K562 (cell line): ENCODE results near the gene SORBS2. TPM values are rescaled to one million over a fixed set of nuclear protein-coding genes. Genes with fewer than 3 reads are reported as not detected.

Source experiments
- ADNP ChIP-seq: fragments of 200-800 bp; sonication (Bioruptor generic); IDR thresholded peaks from 2 replicates; pipeline ENCODE4 v1.6.1; 2016; ENCODE audit warnings: missing genetic modification characterization, missing compliant biosample characterization
- CBX1 ChIP-seq: sonication (generic); IDR thresholded peaks from 2 replicates; pipeline ENCODE4 v1.6.1; 2016; ENCODE audit warnings: antibody characterized with exemption, low read depth, mild to moderate bottlenecking
- CREM ChIP-seq: IDR thresholded peaks from 2 replicates; pipeline ENCODE4 v1.6.1; 2014; ENCODE audit warnings: antibody characterized with exemption, low read depth
- EP400 ChIP-seq: fragments of 450-650 bp; IDR thresholded peaks from 2 replicates; pipeline ENCODE4 v1.6.1; 2017; ENCODE audit warnings: antibody characterized with exemption, mild to moderate bottlenecking, moderate library complexity
- HMGXB4 ChIP-seq: sonication (generic); formaldehyde crosslinking; IDR thresholded peaks from 2 replicates; pipeline ENCODE4 v1.8.1; 2023; ENCODE audit warnings: mild to moderate bottlenecking, missing genetic modification reagents
- MGA ChIP-seq: fragments of 450-650 bp; IDR thresholded peaks from 2 replicates; pipeline ENCODE4 v1.6.1; 2016; ENCODE audit warnings: mild to moderate bottlenecking, moderate library complexity
- PHB ChIP-seq: fragments of 250-450 bp; sonication (Bioruptor Pico); IDR thresholded peaks from 2 replicates; pipeline ENCODE4 v1.5.0; 2021
- POLR2A ChIP-seq: fragments of 450-650 bp; conservative IDR thresholded peaks from 2 replicates; pipeline ENCODE4 v1.6.1; 2016
- RBFOX2 ChIP-seq: fragments of 200-400 bp; formaldehyde crosslinking; IDR thresholded peaks from 2 replicates; pipeline ENCODE4 v1.6.1; 2017; ENCODE audit warnings: low read depth, mild to moderate bottlenecking, low read length, moderate library complexity
- RBM25 ChIP-seq: fragments of 200-400 bp; formaldehyde crosslinking; IDR thresholded peaks from 2 replicates; pipeline ENCODE4 v1.6.1; 2018; ENCODE audit warnings: low read length, low read depth, moderate library complexity; ENCODE audit not compliant: severe bottlenecking
- SRF ChIP-seq, 2 experiments: fragments of 250-450, 450-650 bp in 1 of 2; sonication (Bioruptor Pico) in 1 of 2; sonication (generic) in 1 of 2; formaldehyde crosslinking; IDR thresholded peaks; 2 replicates each; pipeline versions ENCODE4 v1.5.0 to v1.5.1; 2020 to 2022; ENCODE audit warnings: mild to moderate bottlenecking in 1 of 2, missing genetic modification reagents in 1 of 2
- TBP ChIP-seq: optimal IDR thresholded peaks from 2 replicates; pipeline ENCODE3; 2011; ENCODE audit warnings: low read depth, low read length, improper control_type of control experiment
- TOE1 ChIP-seq, 2 experiments: fragments of 450-650 bp in 1 of 2; sonication (generic) in 1 of 2; formaldehyde crosslinking in 1 of 2; IDR thresholded peaks; 2 replicates each; pipeline versions ENCODE4 v1.7.1 to v1.8.0; 2016 to 2022; ENCODE audit warnings: borderline replicate concordance in 2 of 2, mild to moderate bottlenecking in 2 of 2, antibody characterized with exemption in 1 of 2, inconsistent platforms in 1 of 2, low read depth in 1 of 2, missing genetic modification reagents in 1 of 2, moderate library complexity in 1 of 2
- TSC22D4 ChIP-seq: fragments of 450-650 bp; IDR thresholded peaks from 2 replicates; pipeline ENCODE4 v1.6.1; 2016; ENCODE audit warnings: missing genetic modification characterization, missing biosample characterization, control low read depth
- ZFPM2 ChIP-seq: fragments of 250-450 bp; sonication (Bioruptor Pico); IDR thresholded peaks from 2 replicates; pipeline ENCODE4 v1.5.1; 2022; ENCODE audit warnings: mild to moderate bottlenecking
- ZNF121 ChIP-seq: sonication (generic); formaldehyde crosslinking; conservative IDR thresholded peaks from 2 replicates; pipeline ENCODE4 v1.8.0; 2022; ENCODE audit warnings: missing genetic modification reagents
- polyA plus RNA-seq, 8 experiments: library from polyadenylated mRNA; depleted of rRNA in 4 of 8; stranded (reverse) in 5 of 8; unstranded in 3 of 8; fragments of >200 nt; fragmentation: Nextera tagmentation in 2 of 8; fragmentation: Illumina TruSeq in 1 of 8; extraction: Ambion mirVana in 2 of 8; extraction: Trizol in 1 of 8; gene quantifications; 2 replicates each; pipeline versions ENCODE4 v1.2.1 to v1.2.3, GENCODE V29; 2011 to 2014; ENCODE audit warnings: inconsistent platforms in 1 of 8, missing spikeins in 1 of 8
- total RNA-seq, 7 experiments: library from RNA; depleted of rRNA in 6 of 7; stranded (reverse); fragments of >200 nt in 6 of 7; fragmentation: Illumina TruSeq in 2 of 7; extraction: Trizol in 2 of 7; gene quantifications; 2 replicates each; pipeline versions ENCODE4 v1.2.1 to v1.2.3, GENCODE V29; 2011 to 2021; ENCODE audit warnings: low replicate concordance in 1 of 7

SORBS2 gene
- total and polyA plus RNA-seq, 9 of the 15 experiments (the other 6 are each of a cell fraction or from before 2014, with no cell fraction given), result 0.29 TPM; not detected in 8

GRCh38 chr4:185573651-185574199 is 238.3 kb downstream of the SORBS2 start (continued):
- TF ChIP-seq TOE1 (IDR thresholded peaks at IDR 0.05; ENCODE audit: borderline replicate concordance), result no peak
- no peak for TF ChIP-seq TOE1 (CRISPR knock-in tag; IDR thresholded peaks at IDR 0.05; ENCODE audit: borderline replicate concordance, low read depth)
- TF ChIP-seq EP400, result no peak
- no peak for TF ChIP-seq RBM25
- TF ChIP-seq MGA, result peak; percentile 68
- no peak for TF ChIP-seq HMGXB4
- TF ChIP-seq RBFOX2, result peak; percentile 53
- TF ChIP-seq ZNF121 (CRISPR knock-in tag), result no peak
- TF ChIP-seq CBX1, result 0 out of 2 replicates have a peak, but pooled peaks have one; percentile 46
- TF ChIP-seq ZFPM2 (CRISPR knock-in tag), result no peak
- TF ChIP-seq ADNP (tag), result no peak
- TF ChIP-seq SRF (CRISPR knock-in tag; IDR thresholded peaks at IDR 0.05), result no peak
- peak; percentile 11; the same call in 1 of the 2 replicates for TF ChIP-seq CREM
- TF ChIP-seq TSC22D4 (tag), result no peak
- no peak for TF ChIP-seq PHB (CRISPR knock-in tag)
- TF ChIP-seq POLR2A, result peak; percentile 40; the same call in 1 of the 2 replicates
- no peak for TF ChIP-seq TBP
